Renal cortex interstitium (tissue), 11 donors: Measurements from ENCODE around the gene TMEM240. TPM values are rescaled to one million over a fixed set of nuclear protein-coding genes. Genes with fewer than 3 reads are reported as not detected.
A peak's percentile ranks its signal among the peaks of the same experiment; 100 is the strongest.
"Not testable (repeated sequence)": the region's sequence is repeated elsewhere in the genome, so short reads cannot be mapped to it uniquely, and the experiment has no call there.

ENCODE experiments used
- DNase-seq, 11 donors: peaks; one replicate each; pipeline ENCODE4 v3.0.0-alpha.2; 2013; ENCODE audit warnings: low read depth in 9 of 11, low spot score in 4 of 11; ENCODE audit errors: extremely low read depth in 1 of 11
- polyA plus RNA-seq, 3 donors: library from polyadenylated mRNA; unstranded; fragments of 120-200 nt; gene quantifications; one replicate each; pipeline ENCODE4 v1.2.1, GENCODE V29; 2013; ENCODE audit not compliant: insufficient read length in 3 of 3

TMEM240 gene
- polyA plus RNA-seq, 3 donors: 4.0 to 12.1 (median 6.6) TPM

DNA sequence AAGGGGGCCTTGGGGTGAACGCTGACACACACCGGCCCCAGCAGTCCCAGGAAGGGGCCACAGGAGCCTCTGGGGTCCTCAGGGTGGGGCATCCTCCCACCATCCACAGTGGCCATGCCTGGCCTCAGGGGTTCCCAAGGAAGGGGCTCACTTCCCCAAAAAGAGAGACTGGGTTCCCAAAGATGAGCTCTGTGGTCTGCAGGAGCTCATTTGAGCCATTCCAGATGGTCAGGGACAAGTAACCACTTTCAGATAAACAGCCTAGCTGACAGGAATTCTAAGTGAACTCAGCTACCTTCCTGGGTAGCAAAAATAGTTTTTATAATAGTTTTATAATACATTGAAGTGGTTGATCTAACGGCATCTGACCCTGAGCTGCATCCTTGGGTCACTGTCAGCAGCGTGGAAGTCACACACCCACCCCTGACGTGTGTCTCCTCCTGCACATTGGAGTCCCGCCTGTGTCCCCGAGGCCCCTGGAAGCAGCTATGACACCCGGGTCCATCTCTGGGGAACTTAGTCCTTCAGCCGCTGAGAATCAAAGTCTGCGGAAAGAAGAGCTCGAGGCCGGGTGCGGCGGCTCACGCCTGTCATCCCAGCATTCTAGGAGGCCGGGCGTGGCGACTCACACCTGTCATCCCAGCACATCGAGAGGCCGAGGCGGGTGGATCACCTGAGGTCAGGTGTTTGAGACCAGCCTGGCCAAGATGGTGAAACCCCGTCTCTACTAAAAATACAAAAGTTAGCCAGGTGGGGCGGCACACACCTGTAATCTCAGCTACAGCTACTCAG lies 5.7 kb upstream of the TMEM240 start:
- no peak for DNase-seq

DNA sequence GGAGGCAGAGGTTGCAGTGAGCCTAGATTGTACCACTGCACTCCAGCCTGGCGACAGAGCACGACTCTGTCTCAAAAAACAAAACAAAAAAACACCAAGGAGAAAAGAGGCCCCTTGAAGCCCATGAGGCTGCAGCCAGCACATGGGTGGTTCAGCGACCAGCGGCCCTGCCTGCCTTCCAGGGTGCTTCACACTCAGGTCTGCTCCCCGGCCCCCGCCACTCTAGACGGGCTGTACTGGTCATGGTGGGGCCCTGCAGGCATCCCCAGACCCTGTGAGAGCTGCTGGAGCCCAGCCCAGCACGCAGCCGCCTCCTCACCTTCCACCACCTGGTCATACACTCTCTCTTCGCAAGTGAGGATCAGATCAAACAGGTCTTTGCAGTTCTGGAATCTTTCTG lies 4.1 kb upstream of the TMEM240 start:
- no peak for DNase-seq

DNA sequence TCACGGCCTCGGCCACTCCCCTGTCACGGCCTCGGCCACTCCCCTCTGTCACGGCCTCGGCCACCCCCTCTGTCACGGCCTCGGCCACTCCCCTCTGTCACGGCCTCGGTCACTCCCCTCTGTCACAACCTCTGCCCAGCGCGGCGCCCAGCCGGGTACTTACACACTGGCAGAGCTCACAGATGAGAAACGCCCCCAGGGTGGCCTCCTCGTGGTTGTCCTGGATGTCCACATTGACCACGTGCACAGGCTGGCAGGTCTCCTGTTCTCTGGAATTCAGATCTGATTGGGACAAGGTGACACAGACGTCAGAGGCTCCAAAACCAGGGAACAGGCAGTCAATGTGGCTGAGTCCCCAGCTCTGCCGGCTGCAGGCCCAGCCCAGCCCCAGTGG lies 3.3 kb upstream of the TMEM240 start:
- no peak for DNase-seq

DNA sequence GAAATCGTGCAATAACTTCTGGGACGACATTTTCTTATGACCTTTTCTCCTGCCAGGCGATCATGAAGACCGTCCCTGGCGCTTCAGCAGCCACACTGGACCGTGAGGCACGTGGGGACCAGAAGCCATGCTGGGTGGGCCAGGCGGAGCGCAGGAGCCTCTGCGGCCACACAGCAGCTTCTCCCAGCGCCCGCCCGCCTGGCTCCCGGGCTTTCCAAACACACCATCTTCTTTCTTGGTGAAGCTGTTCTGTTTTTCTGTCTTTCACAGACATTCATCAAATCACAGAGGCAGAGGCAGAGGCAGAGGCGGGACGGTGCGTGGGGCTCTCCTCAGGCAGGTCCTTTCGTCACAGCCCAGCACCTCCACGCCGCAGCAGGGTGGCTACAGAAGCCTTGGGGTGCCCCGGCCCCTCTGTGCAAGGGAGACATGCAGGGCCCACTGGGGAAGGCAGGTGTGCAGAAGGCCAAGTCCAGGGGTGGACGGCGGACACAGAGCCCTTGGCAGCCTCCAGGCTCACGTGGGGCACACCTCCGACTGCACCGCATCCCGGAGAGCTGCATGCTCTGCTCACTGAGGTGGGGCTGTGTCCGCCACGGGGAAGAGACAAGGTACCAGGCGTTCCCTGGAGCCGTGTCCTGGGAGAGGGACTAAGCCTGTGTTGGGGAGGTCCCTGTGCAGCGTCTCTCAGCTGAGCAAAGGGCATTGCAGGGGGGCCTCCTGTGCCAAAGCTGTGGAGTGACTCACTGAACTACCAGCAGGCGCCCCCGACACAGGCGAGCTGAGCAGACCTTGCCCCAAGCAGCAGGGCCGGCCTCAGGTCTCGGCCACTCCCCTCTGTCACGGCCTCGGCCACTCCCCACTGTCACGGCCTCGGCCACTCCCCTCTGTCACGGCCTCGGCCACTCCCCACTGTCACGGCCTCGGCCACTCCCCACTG lies 2.6 kb upstream of the TMEM240 start:
- no peak for DNase-seq

DNA sequence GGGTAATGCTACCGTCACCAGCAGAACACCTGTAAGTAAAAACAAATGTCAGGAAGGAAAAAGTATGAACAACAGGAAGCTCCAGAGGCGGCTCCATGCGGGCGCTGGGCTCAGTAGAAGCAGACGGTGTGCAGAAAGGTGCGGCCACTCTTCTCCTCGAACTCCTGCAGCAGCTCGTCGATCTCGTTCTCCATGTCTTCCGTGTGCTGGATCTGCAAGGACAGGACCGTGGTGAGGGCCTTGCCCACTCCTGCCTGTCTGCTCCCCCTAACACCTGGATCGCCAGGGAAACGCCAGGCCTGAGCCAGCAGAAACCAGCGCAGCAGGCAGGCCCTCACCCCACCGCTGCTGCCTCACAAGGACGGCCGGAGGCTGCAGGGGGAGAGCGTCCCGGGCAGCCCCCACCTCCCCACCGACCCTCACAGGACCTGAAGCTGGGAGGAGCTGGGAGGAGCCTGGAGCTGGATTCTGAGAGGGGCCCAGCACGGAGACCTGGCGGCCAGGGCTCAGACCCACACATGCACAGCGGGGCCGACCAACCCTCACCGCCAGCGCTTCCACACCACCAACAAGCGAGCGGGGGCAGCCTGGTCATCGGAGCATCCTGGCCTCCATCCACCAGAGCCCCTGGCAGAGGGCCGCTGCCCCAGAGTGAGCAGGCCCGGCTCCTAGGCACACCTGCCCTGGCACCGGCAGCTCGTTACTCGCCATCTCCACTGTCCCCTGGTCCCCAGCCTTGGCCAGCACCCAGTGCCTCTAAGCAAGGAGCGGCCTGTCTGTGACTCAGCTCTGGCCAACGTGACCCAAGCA lies 1.7 kb upstream of the TMEM240 start:
- no peak for DNase-seq

DNA sequence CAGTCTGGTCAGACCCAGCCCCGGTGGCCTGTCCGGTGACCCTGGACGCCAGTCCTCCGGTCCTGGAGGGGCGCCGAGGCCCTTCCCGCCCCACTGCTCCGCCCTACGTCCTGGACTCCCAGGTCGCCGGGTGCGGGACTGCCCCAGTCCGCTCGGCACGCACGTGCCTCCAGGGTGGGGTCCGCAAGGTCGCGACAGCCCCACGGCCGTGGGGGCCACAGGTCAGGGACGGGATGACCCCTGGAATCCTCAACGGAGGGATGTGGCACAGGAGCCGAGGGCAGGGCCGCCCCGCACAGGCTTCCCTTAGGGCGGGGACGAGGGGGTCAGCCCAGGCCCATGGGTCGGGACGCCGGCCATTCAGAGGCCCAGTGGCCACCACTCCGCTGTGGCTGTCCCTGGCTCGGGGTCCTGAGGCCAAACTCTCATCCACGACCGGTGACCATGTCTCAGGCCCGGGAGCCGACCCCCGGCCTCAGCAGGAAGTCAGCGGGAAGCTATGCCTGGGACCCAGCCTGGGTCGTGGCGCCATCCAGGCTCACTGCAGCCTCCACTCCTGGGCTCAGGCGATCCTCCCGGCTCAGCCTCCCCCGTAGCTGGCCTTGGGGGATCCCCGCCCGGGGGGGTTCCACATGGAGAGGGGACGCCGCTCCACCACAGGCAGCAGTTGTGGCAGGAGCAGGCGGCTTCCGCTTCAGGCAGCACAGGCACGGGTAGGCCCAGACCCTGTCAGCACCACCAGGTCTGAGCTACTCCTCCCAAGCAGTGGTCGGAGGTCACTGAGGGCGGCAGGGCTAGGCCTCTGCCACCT lies 599 bp upstream of the TMEM240 start:
- DNase-seq: no peak

DNA sequence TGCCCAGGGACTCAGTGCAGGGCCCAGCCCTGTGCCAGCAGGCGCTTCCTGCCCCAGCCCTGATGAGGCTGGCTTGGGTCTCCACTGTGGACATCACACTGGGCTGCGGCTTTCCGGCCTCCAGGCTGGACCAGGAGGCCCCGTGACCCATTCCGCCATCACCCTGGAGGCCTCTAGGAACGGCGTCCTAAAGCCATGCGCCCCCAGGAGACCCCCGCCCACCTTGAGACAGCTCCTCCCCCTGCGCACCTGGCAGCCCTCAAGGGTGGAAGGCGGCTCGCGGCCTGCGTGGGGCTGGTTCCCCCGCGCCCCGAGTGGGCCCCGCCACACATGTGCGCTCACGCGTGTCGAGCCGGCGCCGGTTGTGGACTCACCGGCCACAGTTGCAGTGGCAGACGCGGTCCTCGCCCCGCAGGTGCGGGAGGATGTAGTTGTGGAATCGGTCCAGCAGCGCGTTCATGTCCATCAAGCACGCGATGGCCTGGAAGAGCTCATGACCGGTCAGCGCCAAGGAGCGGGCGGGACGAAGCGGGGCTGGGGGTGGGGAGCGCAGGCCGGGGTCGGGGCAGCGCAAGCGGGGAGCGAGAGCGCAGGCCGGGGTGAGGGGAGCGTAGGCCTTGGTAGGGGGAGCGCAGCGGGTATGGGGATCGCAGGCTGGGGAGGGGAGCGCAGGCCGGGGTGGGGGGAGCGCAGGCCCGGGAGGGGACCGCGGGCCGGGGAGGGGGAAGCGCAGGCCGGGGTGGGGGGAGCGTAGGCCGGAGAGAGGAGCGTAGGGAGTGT lies 924 bp downstream of the TMEM240 start:
- peak in 4 of 11 donors; percentile 32 to 41 (median 34) for DNase-seq

DNA sequence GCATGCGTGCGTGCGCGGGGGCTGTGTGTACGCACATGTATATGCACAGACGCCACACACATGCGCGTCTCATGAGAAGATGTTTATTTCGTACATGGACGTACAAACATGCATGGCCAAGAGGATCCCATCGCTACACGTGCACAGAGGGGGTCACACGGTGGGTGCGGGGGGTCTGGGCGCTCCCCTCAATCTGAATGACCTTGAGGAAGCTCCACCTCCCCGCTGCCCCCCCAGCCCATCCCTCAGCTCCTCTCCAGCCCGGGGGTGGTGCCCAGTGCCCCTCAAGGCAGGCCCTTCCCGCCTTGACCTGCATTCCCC lies 1.5 kb downstream of the TMEM240 start:
- no peak for DNase-seq

DNA sequence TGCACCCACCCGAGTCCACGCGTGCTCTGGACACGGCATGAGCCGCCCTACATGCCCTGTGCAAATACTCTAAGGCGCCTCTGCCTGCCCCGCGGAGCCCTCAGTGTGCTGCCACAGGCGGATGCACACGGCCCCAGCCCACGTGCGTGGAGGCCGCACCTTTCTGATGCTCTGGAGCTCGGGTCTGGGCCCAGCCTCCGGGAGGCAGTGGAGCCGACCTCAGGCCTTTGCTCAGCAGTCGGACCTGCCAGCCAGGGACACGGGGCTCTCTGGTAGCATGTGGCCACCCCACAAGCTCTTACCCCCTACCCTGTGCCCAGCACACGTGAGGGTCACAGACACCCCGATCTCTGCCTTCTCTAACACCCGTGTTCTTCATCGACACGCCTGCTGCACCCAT lies 2.1 kb downstream of the TMEM240 start:
- no peak for DNase-seq

DNA sequence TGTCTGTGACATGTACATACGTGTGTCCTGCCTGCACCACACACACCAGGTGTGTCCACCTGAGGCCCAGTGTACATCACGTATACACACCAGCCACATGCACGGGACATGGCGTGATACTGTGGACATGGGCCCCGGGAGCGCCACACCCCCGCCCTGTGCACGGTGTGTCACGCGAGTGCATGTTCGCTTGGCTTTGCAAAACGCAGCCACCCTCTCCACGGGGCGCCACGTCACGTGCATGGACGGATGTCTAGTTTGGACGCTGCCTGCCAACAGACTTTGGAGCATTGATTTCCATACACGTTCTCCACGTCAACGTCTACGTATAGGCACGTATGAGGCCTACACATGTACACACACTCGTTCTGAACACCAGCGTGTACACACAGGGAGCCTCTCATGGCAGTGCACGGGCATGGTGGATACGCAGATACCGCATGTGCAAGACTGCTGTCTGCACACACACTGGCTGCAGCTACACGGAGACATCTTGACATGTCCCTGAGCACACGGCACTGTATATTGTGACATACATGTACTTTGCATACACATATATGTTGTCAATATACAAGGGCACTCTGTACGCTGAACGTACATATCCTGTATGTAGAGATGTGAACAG lies 2.7 kb downstream of the TMEM240 start:
- DNase-seq: no peak

DNA sequence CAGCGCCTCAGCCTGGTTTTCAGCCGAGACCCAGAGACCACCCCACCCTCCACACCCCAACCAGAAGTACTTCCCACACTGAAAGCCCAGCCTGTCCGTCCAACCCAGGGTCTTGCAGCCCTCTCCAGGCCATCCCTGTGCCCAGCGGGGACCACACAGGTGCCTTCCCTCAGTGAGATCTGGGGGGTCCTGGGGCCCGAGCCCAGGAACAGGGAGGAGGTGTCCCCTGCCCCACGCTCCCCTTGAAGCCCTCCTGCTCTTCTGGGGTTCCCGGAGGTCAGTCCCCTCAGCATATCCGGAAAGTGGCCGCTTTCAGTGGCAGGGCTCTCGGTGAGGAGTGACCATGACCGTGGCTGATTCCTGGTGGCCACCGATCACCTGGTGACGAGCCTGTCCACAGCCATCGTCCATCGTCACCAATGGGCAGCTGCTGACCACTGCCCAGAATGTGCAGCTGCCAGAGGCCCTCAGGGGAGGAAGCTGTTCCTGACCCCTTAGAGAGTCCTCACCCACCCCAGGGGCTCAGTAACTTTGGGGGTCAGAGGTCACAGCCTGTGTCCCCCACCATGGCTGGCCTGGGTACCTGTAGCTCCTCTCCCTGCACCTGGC lies 3.4 kb downstream of the TMEM240 start:
- DNase-seq: no peak

DNA sequence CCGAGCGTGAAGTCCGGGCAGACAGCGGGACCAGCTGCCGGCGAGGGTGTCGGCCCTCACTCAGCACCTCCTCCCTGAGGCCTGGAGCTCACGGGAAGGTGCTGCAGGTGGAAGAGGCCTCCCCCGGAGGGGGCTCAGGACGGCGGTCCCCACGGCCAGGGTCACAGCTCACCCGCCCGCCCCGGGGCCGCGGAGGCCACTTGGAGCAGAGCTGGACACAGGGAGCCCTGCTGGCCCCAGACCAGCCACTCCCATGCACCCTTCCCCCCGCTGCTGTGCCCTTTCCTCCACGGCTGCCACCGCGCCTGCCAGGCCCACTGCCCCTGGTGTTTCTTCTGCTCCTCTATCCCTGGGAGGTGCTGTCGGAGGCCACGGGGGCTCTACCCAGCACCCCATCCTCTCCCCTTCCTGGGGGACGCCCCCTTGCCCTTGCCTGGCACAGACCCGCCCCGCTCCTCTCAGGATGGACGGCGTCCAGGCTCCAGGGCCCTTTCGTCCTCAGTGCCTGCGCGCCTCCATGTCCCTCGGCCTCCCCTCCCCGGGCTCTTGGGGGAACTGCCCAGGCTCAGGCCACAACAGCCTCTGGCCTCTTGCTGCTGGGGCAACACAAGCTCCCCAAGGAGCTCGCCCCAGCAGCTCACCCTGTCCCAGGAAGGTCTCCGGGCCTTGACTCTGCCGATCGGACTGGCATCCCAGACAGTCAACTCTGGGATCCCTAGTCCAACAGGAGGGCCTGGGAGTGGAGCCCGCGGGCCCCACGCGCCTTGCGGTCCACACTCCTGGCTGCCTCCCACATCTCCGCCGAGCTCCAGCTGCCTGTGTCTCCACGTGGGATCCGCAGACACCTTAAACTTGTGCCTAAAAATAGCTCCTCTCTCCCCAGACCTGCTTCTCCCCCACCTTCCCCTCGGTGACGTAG lies 4.1 kb downstream of the TMEM240 start:
- DNase-seq: no peak

DNA sequence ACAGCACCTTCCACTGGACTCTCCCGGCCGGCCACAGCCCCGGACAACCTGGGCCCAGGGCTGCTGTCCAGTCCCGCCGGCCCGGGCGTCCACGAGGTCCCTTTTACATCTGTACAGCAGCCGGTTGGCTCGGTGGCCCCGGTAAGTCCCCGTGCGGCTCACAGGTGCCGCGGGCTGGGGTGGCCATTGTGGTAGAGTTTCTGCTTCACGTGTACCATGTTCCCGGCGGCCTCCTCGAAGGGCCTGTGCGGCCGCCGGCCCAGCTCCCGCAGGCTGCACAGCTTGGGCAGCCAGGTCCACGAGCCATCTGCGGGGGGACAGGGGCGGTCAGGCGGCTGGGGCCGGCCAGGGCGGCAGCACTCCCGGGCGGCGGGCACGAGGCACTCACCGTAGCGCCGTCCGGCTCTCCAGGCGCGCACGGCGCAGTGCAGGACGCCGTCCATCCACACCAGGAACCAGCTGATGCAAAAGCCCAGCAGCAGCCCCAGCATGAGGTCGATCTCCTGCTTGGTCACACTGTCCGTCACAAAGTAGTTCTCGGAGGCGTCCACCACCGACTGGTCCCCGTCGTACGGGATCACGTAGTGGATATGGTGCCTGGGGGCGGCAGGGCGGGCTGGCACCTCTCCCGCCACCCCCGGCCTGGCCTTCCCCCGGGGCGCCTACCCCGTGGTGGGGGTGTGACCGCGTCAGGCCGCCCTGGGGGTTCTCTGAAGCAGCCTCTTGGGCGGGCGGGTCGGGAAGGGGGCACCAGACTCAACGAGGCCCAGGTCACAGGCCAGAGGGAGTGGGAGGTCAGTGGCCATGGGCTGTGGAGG lies 5.0 kb downstream of the TMEM240 start:
- no peak for DNase-seq

DNA sequence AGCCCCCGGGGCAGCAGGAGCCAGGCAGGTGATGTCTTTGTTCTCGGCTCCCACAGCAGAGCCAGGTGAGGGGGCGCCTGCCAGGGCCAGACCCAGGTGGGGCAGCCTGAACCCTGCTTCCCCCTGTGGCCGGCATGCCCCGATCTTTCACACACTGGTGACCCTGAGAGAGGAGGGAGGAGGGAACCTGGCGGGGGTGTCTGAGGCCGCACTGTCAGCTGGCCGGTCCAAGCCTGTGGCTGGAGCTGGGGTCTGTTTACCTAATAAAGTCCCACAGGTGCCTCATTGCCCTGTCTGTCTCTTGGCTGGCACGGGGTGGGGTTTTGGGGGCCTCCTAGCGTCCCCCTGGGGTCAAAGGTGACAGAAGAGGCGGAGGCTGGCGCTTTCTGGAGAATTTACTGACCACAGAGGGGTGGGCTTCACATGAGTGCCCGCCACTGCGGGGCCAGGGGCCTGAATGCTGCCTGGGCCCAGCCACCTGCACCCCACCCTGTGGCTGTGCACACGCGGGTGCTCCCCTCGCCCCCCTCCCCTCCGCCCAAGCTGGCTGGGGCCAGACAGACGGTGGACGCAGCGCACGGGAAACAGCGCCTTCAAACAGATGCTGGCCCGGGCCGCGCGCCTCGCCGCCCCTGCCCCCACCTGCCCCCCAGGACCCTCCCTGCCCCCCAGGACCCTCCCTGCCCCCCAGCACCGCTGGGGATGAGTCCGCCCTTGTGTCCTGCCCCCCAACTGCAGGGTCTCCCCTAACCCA lies 5.8 kb downstream of the TMEM240 start:
- no peak for DNase-seq

DNA sequence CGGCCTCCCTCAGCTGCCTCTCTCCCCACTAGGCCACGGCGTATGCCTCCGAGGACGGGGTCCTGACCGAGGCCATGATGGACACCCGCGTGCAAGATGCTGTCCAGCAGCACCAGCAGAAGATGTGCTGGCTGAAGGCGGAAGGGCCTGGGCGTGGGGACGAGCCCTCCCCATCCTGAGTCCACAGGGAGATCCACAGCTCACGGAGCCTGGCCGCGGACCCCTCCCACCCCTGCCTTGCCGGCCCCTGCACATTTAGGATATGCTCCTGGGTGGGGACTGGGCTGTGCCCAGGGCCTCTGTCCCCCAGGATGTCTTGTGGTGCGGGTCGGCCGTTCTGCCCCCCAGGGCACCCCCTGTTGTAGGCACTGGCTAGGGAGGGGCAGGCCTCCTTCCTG lies 6.5 kb downstream of the TMEM240 start:
- not testable (repeated sequence) for DNase-seq
